Measurements from ENCODE around the gene CACNA1H.

Gene CACNA1H

DNA sequence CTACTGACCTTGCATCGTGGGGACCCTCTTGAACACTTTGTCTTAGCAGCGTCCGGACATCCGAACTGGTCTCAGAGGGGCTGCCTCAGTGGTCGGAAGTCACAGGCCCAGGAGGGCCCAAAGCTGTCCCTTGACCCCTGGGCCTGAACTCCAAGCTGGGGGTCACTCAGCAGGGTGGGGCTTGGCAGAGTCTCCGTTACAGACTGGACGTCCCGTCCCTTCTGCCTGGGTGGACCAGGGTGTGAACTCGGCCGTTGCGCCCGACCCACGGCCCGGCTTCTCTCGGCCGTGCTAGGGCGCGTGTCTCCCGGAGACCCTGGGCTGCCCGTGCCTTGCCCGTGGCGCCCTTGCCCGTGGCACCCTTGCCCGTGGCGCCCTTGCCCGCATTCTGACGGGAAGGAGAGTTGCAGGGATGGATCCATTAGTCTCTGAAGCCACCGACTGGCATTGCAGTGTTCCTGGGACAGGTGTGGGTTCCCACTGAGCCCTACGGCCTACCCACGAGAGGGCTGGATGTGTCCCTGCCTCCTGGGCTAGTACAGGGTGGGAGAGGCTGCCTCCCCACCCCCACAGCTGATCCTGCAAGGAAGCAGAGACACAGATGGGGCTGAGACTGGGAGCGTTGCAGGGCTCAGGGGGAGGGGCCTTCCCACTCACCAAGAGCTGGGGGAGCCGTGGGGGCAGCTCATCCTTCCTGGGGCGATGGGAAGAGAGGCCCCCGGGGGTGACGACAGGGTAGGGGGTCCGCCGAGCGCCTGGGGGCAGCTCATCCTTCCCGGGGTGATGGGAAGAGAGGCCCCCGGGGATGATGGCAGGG is 4.9 kb downstream of the CACNA1H start:
- no peak for DNase-seq (ENCODE audit: low read depth in 2 of 3, low spot score in 1 of 3)

DNA sequence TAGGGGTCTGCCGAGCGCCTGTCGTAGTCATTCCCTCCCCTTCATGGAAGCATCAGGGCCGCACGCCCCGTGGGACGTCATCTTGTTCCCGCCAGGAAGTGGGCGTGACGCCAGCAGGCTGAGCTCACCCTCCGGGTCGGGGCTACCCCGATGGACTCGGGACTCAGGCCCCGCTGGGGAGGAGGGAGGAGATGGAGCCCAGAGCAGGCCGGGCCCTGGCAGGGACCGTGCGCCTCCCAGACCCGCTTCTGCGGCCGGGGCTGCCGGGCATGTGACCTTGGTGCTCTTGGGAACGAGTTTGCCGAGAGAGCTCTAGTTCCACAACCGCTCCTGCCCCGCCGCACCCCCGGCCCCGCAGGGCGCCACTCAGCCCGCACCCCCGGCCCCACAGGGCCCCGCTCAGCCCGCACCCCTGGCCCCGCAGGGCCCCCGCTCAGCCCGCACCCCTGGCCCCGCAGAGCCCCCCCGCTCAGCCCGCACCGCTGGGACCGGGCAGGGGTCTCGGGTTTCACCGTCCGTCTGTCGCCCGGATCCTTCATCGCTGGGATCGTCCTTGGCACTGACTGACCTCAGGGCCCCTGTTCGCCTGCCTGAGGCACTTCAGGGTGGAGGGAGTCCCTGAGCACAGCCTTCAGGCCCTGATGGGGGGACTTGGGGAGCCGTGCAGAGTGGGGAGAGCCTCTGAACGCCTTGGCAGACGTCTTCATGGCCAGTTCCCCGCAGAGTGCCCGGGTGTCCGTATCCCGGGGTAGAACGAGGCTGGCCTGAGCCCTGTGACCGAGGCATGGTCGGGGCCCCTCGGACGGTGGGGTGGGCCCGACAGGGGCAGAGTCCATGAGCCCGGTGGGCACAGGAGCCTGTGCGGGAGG is 5.8 kb downstream of the CACNA1H start:
- DNase-seq (ENCODE audit: low read depth in 2 of 3, low spot score in 1 of 3): no peak

DNA sequence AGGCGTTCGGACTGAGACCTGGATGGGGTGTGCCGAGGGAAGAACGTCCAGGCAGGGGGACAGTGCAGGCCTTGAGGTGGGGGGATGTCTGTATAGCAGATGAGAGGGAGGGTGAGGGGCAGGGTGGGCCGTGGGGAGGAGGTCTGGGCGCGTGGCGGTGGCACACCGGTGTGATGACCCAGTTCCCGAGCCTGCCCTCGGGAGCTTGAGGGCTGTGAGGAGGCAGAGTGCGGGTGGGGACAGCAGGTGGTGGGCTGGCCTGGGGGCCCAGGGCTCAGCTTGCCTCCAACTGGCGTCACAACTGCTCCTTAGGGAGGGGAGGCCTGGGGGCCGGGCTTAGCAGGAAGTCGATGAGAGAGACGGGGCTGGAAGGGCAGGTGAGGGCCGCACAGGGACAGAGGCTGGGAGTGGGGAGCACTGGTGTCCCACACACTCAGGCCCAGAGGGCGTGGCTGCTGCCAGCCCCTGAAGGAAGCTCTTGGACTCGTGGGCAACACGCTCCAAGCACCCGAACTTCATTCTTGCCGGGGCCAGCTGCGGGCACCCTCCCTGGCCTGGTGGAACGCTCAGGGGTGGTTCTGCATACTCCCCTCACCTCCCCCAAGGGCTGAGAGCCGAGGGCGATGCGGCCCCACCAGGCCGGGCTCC is 6.5 kb downstream of the CACNA1H start:
- DNase-seq (ENCODE audit: low read depth in 2 of 3, low spot score in 1 of 3): no peak

- no peak for DNase-seq (ENCODE audit: low read depth in 2 of 3, low spot score in 1 of 3)
These were observed 7.3 kb downstream of the CACNA1H start for GRCh38 chr16:1159973-1160772.

- DNase-seq (ENCODE audit: low read depth in 2 of 3, low spot score in 1 of 3): no peak
These were observed 8.0 kb downstream of the CACNA1H start for GRCh38 chr16:1160773-1161348.

DNA sequence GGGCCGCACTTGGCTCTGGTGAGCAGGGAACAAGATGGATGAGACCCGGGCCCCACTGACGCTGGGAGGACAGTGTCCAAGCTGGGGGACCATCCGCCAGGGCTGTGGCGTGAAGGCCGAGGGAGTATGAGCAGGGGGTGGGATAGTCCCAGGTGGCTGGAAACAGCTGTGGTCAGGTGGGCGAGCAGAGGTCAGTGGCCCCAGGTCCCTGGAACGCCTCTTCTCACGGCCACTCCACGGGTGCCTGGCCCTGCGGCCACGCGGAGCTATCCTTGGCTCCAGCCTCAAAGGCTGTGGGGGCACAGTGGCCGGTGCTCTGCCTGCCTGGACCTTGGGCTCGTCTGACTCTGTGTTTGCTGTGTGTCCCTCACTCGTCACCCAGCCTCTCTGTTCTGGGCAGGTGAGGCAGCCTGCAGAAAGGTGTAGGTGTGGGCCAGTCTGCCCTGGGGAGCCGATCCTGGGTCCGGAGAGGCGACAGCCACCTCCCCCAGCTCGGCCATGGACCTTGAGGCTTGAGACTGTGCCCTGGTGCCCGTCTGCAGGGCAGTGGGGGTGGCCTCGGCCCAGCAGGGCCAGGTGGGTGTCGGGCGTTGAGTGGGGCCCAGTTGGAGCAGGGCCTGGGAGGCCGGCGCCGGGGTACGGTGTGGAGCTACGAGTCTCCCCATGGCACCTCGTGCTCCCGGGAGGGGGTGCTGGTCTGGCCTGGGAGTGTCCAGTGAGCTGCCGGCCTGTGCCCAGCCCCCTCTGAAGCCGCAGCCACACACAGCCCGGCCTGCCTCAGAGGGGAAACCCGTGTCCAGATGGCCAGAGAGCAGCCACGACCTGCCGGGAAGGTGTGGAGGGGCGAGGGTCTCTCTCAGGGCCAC is 10.0 kb downstream of the CACNA1H start:
- DNase-seq (ENCODE audit: low read depth in 2 of 3, low spot score in 1 of 3): no peak

DNA sequence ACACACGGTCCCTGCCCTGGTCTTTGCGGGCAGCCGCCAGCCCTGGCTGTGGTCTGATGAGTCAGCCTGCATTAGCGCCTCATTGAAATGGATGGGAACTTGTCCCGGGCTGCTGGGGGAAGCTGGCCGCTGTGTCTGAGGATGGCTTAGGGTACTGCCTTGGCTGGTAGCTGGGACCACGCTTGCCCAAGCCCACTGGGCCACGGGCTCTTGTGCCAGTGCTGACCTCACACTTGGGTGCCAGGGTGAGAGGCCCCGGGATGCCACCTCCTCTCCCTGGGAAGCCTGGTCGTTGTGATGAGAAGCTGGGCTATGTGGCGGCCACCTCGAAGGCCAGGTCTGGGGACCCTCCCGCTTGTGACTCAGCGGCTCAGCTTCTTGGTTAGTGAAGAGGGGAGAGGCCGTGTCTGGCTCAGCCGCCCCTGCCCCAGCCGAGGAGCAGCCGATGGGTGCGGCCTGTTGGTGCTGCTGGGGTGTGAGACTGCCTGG is 10.7 kb downstream of the CACNA1H start:
- DNase-seq (ENCODE audit: low read depth in 2 of 3, low spot score in 1 of 3): no peak

GRCh38 chr16:1164382-1164781 is 11.5 kb downstream of the CACNA1H start:
- DNase-seq (ENCODE audit: low read depth in 2 of 3, low spot score in 1 of 3): no peak

DNA sequence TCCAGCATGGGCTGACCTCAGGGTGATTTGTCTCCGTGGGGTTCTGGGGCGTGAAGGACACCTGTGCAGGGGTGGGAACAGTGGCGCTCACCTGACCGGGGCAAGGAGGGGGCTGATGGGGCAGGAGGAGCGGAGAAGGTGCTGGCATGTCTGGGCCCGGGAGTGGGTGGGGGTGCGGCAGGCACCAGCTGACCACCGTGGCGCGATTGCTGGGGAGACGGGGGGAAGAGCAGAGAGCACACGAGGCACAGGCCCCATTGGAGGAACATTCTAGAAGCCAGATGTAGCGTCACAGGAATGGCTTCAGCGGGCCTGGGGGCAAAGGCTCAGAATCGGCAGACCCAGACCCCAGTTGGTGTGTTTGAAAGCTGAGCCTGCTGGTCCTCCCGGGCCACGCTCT is 12.1 kb downstream of the CACNA1H start:
- DNase-seq (ENCODE audit: low read depth in 2 of 3, low spot score in 1 of 3): no peak

GRCh38 chr16:1165511-1165910 is 12.6 kb downstream of the CACNA1H start:
- DNase-seq (ENCODE audit: low read depth in 2 of 3, low spot score in 1 of 3): no peak

DNA sequence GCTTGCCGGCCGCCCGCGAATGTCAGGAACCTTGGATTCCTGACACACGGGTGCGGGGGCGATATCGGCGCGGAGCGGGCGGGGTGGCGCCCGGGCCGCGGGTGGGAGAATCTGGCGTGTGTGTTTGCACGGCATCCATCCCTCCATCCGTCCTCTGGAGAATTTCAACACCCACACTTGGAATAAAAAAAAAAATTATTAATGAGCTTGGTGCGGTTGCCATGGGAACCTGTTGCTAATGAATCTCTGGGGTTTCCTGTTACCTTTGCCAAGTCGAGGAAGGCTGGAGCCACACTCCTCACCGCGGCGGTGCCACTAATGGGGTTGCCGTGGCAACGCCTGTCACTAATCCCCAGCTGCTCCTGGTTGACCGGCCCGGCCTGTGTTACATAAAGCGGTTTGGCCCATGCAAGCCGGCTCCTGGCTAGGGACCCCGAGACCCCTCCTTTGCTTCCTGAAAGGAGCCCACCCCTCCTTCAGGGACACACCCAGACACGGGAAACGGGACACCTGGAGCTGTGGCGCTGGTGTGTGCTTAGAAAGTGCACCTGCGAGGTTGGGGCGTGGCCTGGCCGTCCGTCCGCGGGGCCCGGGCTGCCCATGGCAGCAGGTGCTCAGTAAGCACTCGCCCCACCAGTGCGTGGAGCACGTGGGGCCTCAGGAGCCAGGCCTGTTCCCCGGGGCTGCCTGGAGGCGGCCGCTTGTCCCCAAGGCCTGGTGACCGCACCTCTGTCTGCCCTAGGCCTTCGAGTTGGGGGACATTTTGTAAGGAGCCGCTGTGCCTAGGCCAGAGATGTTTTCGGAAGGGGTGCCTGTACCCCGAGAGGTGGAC is 14.6 kb downstream of the CACNA1H start:
- DNase-seq (ENCODE audit: low read depth in 2 of 3, low spot score in 1 of 3): no peak

DNA sequence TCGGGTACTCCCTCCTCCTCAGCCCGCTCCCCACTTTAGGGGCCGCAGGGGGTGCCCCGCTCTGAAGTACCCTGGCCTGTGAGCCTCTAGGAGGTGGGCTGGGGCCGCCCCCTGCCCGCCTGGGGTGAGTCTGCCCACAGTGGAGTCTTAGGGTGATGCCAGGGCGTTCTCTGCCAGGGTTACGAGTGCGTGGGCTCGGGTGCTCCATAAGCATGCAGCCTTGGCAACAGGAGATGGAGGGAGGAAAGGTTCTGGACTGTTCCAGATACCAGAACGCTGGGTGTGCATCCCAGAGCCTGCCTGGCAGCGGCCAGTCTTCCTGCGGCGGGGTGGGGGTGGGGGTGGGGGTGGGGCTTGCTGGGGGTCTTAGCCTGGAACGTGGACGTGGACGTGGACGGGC is 15.9 kb downstream of the CACNA1H start:
- DNase-seq (ENCODE audit: low read depth in 2 of 3, low spot score in 1 of 3): no peak

GRCh38 chr16:1169285-1170075 is 16.6 kb downstream of the CACNA1H start:
- DNase-seq (ENCODE audit: low read depth in 2 of 3, low spot score in 1 of 3): no peak

DNA sequence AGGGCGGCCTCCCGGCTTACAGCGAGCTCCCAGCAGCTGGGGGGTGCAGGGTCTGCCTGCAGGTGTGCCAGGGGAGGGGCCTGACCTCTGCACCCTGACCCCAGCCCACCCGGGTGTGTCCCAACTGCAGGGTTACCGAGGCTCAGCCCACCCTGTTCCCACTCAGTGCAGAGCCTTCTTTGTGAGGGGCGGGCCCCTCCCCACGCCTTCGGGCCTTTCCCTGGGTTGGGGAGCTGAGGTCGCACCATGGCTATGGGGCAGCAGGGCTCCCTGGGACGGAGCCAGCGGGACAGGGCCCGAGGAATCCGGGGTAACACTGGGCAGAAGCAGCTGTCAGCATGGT is 17.1 kb downstream of the CACNA1H start:
- no peak for DNase-seq (ENCODE audit: low read depth in 2 of 3, low spot score in 1 of 3)

DNA sequence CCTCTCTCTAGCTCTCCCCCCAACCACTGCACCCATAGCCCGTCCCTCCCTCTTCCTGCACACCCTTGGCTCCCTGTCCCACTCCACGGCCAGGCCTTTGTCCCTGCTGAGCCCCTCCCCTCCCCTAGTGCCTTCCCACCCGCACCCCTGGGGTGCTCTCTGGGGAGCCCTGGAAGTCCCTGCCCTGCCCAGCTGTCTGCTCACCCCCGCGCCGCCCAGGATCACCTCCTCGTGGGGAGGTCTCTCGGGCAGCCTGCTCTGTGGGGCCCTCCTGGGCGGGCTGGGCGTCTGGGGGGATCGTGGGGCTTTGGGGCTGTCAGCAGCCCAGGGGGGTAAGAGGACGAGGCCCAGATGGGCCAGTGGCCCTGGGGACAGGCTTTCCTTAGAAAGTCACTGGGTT is 18.1 kb downstream of the CACNA1H start:
- DNase-seq (ENCODE audit: low read depth in 2 of 3, low spot score in 1 of 3): no peak

GRCh38 chr16:1171854-1172428 is 19.0 kb downstream of the CACNA1H start:
- DNase-seq (ENCODE audit: low read depth in 2 of 3, low spot score in 1 of 3): no peak

DNA sequence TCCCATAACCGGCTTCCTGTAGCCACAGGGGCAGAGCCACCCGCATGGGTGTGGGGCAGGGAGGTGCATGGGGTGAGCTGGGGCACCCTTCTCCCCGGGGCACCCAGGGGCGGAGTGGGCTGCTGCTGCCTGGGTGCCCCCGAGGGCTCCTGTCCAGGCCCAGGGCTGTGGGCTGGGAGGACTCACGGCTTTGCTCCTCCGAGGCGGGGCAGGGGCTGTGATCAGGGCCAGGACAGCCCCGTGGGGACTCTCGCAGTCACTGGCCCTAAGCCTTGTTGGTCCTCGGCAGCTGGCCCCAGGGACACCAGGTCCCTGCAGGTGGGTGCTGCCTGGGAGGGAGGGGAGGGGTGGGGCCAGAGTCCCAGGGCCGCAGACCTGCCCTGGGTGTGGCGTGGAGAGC is 19.7 kb downstream of the CACNA1H start:
- no peak for DNase-seq (ENCODE audit: low read depth in 2 of 3, low spot score in 1 of 3)
